HCT116 (cell line): Measurements from ENCODE around the gene CDH23. TPM values are rescaled to one million over a fixed set of nuclear protein-coding genes. Genes with fewer than 3 reads are reported as not detected.

Experiments used
- ATAC-seq: fragments of 200-7000 bp; cut with Tn5 transposase; 2 replicates; pipeline ENCODE4 v1.9.1; 2020; ENCODE audit warnings: mild to moderate bottlenecking, moderate library complexity
- BruUV-seq: library from RNA; stranded (reverse); fragments of 400-500 nt; replicated peaks from 2 replicates; lab custom pipeline; 2021; lab: Mats Ljungman, UMichigan
- CTCF ChIA-PET: fragments of 300-600 bp; sonication (Branson Sonifier 250); formaldehyde crosslinking; loops from one replicate; lab custom pipeline; 2021; ENCODE audit warnings: antibody characterized with exemption; lab: Charles Lee
- POLR2A ChIA-PET: fragments of 300-600, 350-600 bp; sonication (Branson Sonifier 250); formaldehyde crosslinking; loops from one replicate; lab custom pipeline; 2021; ENCODE audit warnings: antibody characterized with exemption; lab: Charles Lee
- RAD21 ChIA-PET, 2 experiments: fragments of 300-600 bp; sonication (Branson Sonifier 250); formaldehyde crosslinking; loops; one replicate each; lab custom pipeline; 2023; ENCODE audit warnings: low total read pairs in 2 of 2; ENCODE audit not compliant: uncharacterized antibody in 2 of 2, unreplicated experiment in 2 of 2, low non-redundant PET in 1 of 2; lab: Charles Lee
- DNase-seq: peaks from one replicate; pipeline ENCODE4 v3.0.0-alpha.2; 2010; ENCODE audit warnings: low read depth, low spot score
- H2AFZ ChIP-seq: fragments of 200-600 bp; shearing (Covaris generic), sonication (generic); 2 replicates; pipeline ENCODE4 v1.6.1; 2017; ENCODE audit warnings: low read depth, mixed run types, mixed read lengths, antibody characterized with exemption, low read length; ENCODE audit not compliant: poor library complexity, severe bottlenecking
- H3K27ac ChIP-seq: 2 replicates; pipeline ENCODE4 v1.5.1; 2012; ENCODE audit warnings: low read depth, low read length
- H3K27me3 ChIP-seq: fragments of 200-600 bp; sonication (generic); 2 replicates; pipeline ENCODE4 v1.6.1; 2016; ENCODE audit warnings: mixed run types, low read length, mixed read lengths; ENCODE audit not compliant: insufficient read depth
- H3K36me3 ChIP-seq, 2 experiments: fragments of 200-500 bp in 1 of 2; fragments of 200-600 bp in 1 of 2; sonication (Bioruptor generic) in 1 of 2; sonication (generic) in 1 of 2; 2 replicates each; pipeline versions ENCODE4 v1.5.1 to v1.6.1; 2014 to 2016; ENCODE audit warnings: low read length in 2 of 2, inconsistent platforms in 1 of 2, mixed read lengths in 1 of 2, mixed run types in 1 of 2; ENCODE audit not compliant: insufficient read depth in 2 of 2, control insufficient read depth in 1 of 2
- H3K4me1 ChIP-seq, 2 experiments: fragments of 200-600 bp in 1 of 2; sonication (generic) in 1 of 2; 2 replicates each; pipeline versions ENCODE4 v1.5.1 to v1.6.1; 2012 to 2017; ENCODE audit warnings: low read length in 2 of 2, inconsistent platforms in 1 of 2, mild to moderate bottlenecking in 1 of 2, mixed read lengths in 1 of 2, mixed run types in 1 of 2, moderate library complexity in 1 of 2; ENCODE audit not compliant: insufficient read depth in 2 of 2, control insufficient read depth in 1 of 2
- H3K4me2 ChIP-seq: fragments of 200-600 bp; sonication (generic); 2 replicates; pipeline ENCODE4 v1.6.1; 2017; ENCODE audit warnings: mixed run types, low read length, mixed read lengths
- H3K4me3 ChIP-seq, 2 experiments: fragments of 200-600 bp in 1 of 2; sonication (generic) in 1 of 2; replicated peaks in 1 of 2; 2 replicates each; pipeline ENCODE4 v1.5.1; 2011 to 2016; ENCODE audit warnings: low read length in 2 of 2, control low read depth in 1 of 2, low read depth in 1 of 2, mild to moderate bottlenecking in 1 of 2, mixed read lengths in 1 of 2, mixed run types in 1 of 2
- H3K79me2 ChIP-seq: fragments of 200-600 bp; sonication (generic); 2 replicates; pipeline ENCODE4 v1.6.1; 2017; ENCODE audit warnings: mild to moderate bottlenecking, mixed run types, low read length, moderate library complexity, mixed read lengths; ENCODE audit not compliant: insufficient read depth
- H3K9ac ChIP-seq: fragments of 200-600 bp; sonication (generic); 2 replicates; pipeline ENCODE4 v1.6.1; 2016; ENCODE audit warnings: low read length, mixed read lengths
- H3K9me2 ChIP-seq: fragments of 200-600 bp; sonication (generic), shearing (Covaris generic); 2 replicates; pipeline ENCODE4 v1.6.1; 2017; ENCODE audit warnings: mixed run types, mild to moderate bottlenecking, moderate library complexity; ENCODE audit not compliant: insufficient read depth
- H3K9me3 ChIP-seq, 2 experiments: fragments of 200-500 bp in 1 of 2; fragments of 200-600 bp in 1 of 2; sonication (Bioruptor generic) in 1 of 2; sonication (generic) in 1 of 2; 2 replicates each; pipeline ENCODE4 v1.6.1; 2014 to 2017; ENCODE audit warnings: low read length in 2 of 2, mixed read lengths in 2 of 2, inconsistent platforms in 1 of 2, low read depth in 1 of 2, mild to moderate bottlenecking in 1 of 2, mixed run types in 1 of 2, moderate library complexity in 1 of 2; ENCODE audit not compliant: control insufficient read depth in 1 of 2, insufficient read depth in 1 of 2
- H4K20me1 ChIP-seq: fragments of 200-600 bp; sonication (generic), shearing (Covaris generic); 2 replicates; pipeline ENCODE4 v1.6.1; 2017; ENCODE audit warnings: mixed run types, mild to moderate bottlenecking, moderate library complexity; ENCODE audit not compliant: insufficient read depth
- CBX3 ChIP-seq: IDR thresholded peaks from 2 replicates; pipeline ENCODE4 v1.6.1; 2012; ENCODE audit warnings: low read depth
- CEBPB ChIP-seq: IDR thresholded peaks from 2 replicates; pipeline ENCODE4 v1.6.1; 2012; ENCODE audit warnings: low read depth
- ELF1 ChIP-seq: IDR thresholded peaks from 2 replicates; pipeline ENCODE4 v1.6.1; 2012; ENCODE audit warnings: low read depth, borderline replicate concordance
- EZH2 ChIP-seq: fragments of 200-600 bp; sonication (generic); IDR thresholded peaks from 2 replicates; pipeline ENCODE4 v1.6.1; 2017; ENCODE audit warnings: antibody characterized with exemption, mixed run types
- EZH2phosphoT487 ChIP-seq: fragments of 200-600 bp; IDR thresholded peaks from 2 replicates; pipeline ENCODE4 v1.6.1; 2018; ENCODE audit warnings: antibody characterized with exemption, borderline replicate concordance
- FOSL1 ChIP-seq: IDR thresholded peaks from 2 replicates; pipeline ENCODE4 v1.6.1; 2012; ENCODE audit warnings: low read depth
- POLR2A ChIP-seq: IDR thresholded peaks from 2 replicates; pipeline ENCODE4 v1.7.0; 2011; ENCODE audit warnings: borderline replicate concordance; ENCODE audit not compliant: insufficient read depth, insufficient read length; ENCODE audit errors: extremely low read depth
- REST ChIP-seq: IDR thresholded peaks from 2 replicates; pipeline ENCODE4 v1.6.1; 2012; ENCODE audit warnings: low read depth
- SIN3A ChIP-seq: IDR thresholded peaks from 2 replicates; pipeline ENCODE4 v1.6.1; 2012; ENCODE audit warnings: low read depth
- SP1 ChIP-seq: IDR thresholded peaks from 2 replicates; pipeline ENCODE4 v1.6.1; 2012; ENCODE audit warnings: low read depth
- SRF ChIP-seq: IDR thresholded peaks from 2 replicates; pipeline ENCODE4 v1.6.1; 2012; ENCODE audit warnings: low read depth
- TCF7L2 ChIP-seq: IDR thresholded peaks from 2 replicates; pipeline ENCODE4 v1.7.0; 2011; ENCODE audit warnings: borderline replicate concordance, inconsistent platforms; ENCODE audit not compliant: insufficient read depth, insufficient read length; ENCODE audit errors: extremely low read depth
- ZFX ChIP-seq: fragments of 450-650 bp; IDR thresholded peaks from 2 replicates; pipeline ENCODE4 v1.6.1; 2017
- intact Hi-C: fragments of 100-400 bp; cut with micrococcal nuclease; formaldehyde crosslinking; loops from 2 replicates; pipeline ENCODE4 v1.10.0; 2022
- total RNA-seq: library from RNA; stranded (reverse); gene quantifications from one replicate; pipeline ENCODE4 v1.2.1, GENCODE V29; 2021; ENCODE audit not compliant: unreplicated experiment
- TF ChIP-seq, protein P1 (sequence below): IDR thresholded peaks from 2 replicates; pipeline ENCODE4 v1.6.1; 2012

The CDH23 gene
- total RNA-seq, 1 experiment from 2014 or later, result not detected

GRCh38 chr10:71517298-71518169 lies 120.8 kb downstream of the CDH23 start:
- BruUV-seq, result no TSS peak
- POLR2A ChIA-PET, result no interaction called here

GRCh38 chr10:71520042-71520441 lies 123.3 kb downstream of the CDH23 start:
- ChIA-PET CTCF (interaction anchor here (1.2 kb wide), 2 partner anchors 50 to 188 kb away, joined by 3 to 4 read pairs; no protein-coding TSS in a partner anchor), RAD21 (no interaction called here), POLR2A (no interaction called here)
- H3K79me2 ChIP-seq, result no peaks in the 10 kb centered on the region
- ATAC-seq (no peak), DNase-seq (no peak)
- no peaks in the 10 kb centered on the region for H3K4me1 ChIP-seq
- no peaks in the 10 kb centered on the region for H3K9me2 ChIP-seq
- no peak overlapping the region for H3K4me3 ChIP-seq
- H3K9ac ChIP-seq, result no peak overlapping the region
- no peak overlapping the region for H2AFZ ChIP-seq
- H3K27ac ChIP-seq, result no peak overlapping the region
- H3K9me3 ChIP-seq, result no peaks in the 10 kb centered on the region
- no peak for TF ChIP-seq TCF7L2
- no peak for TF ChIP-seq SRF
- TF ChIP-seq SP1, result no peak
- TF ChIP-seq REST, result no peak
- no peak for TF ChIP-seq CBX3
- TF ChIP-seq, protein P1, sequence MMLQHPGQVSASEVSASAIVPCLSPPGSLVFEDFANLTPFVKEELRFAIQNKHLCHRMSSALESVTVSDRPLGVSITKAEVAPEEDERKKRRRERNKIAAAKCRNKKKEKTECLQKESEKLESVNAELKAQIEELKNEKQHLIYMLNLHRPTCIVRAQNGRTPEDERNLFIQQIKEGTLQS, result no peak
- no peak for TF ChIP-seq POLR2A
- TF ChIP-seq CEBPB, result no peak
- TF ChIP-seq FOSL1, result no peak
- no peak for TF ChIP-seq SIN3A
- no peak for TF ChIP-seq ELF1
- H4K20me1 ChIP-seq, result no peaks in the 10 kb centered on the region
- no peak overlapping the region for H3K4me2 ChIP-seq
- intact Hi-C loops, result no loop called here
- no peaks in the 10 kb centered on the region for H3K36me3 ChIP-seq
- H3K27me3 ChIP-seq, result no peaks in the 10 kb centered on the region
- BruUV-seq, result no TSS peak

More at GRCh38 chr10:71517298-71518169, 120.8 kb downstream of the CDH23 start:
- Histone ChIP-seq H3K79me2 (no peaks in the 10 kb centered on the region), H2AFZ (no peak overlapping the region), H3K4me1 (peaks cover 7 to 8% of the 10 kb centered on the region in 2 experiments), H3K27me3 (no peaks in the 10 kb centered on the region), H3K9ac (no peak overlapping the region), H3K4me3 (no peak overlapping the region), H3K36me3 (no peaks in the 10 kb centered on the region), H3K27ac (no peak overlapping the region), H4K20me1 (no peaks in the 10 kb centered on the region), H3K9me3 (no peaks in the 10 kb centered on the region), H3K9me2 (no peaks in the 10 kb centered on the region), H3K4me2 (no peak overlapping the region)
- DNase-seq (no peak), ATAC-seq (no peak)
- ChIA-PET CTCF (no interaction called here), RAD21 (no interaction called here)
- TF ChIP-seq POLR2A (no peak), CEBPB (no peak), EZH2phosphoT487 (no peak), EZH2 (no peak), ZFX (no peak), FOSL1 (no peak)
- intact Hi-C loops, result no loop called here
